ENCODE data around the gene LLGL1.

LLGL1 gene

GRCh38 chr17:18278867-18279266 lies 53.4 kb downstream of the LLGL1 start:
- no peak for DNase-seq

DNA sequence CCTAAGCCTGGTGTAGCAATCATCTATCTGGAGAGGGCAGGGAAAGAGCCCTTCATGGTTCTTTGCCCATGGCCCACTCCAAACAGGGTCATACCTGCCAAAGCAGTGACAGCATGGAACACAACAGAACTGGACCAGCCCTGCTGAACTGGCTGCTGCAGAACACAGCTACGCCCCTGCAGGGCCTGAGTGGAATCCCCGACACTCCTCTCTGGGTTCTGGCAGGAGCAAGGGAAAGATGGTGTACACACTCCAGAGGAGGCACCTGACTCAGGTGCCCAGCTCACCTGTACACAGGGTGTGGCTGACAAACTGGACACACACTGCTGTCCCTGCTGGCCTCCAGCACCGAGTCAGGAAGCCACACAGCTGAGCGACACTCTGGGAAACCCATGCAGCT lies 54.8 kb downstream of the LLGL1 start:
- DNase-seq: no peak

DNA sequence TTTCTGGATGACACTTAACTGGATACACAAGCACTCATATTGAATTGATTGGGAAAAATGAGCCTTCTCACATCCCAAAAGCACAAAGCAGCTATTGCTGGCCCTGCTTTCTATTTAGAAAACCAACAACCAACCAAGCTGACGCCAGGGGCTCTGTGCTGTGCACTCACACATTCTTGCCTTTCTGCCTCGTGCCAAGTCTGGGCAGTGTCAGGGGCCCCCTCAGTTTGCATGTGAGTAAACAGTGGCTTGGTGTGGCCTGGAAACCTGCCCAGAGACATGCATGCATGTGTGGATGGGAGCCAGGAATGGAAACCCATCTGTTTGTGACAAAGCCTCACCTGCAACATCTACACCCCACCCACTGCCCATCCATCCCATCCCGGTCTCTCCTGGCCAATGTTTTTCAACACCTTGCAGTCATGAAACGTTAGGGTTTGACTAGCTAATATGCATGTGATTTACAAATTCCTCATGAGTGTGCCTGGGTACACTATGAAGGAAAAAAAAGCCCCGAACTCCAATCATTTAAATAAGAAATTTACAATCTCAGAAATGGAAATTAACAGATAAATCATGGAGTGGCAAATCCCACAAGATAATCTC lies 55.4 kb downstream of the LLGL1 start:
- DNase-seq: no peak

GRCh38 chr17:18281788-18282187 lies 56.4 kb downstream of the LLGL1 start:
- DNase-seq: no peak

DNA sequence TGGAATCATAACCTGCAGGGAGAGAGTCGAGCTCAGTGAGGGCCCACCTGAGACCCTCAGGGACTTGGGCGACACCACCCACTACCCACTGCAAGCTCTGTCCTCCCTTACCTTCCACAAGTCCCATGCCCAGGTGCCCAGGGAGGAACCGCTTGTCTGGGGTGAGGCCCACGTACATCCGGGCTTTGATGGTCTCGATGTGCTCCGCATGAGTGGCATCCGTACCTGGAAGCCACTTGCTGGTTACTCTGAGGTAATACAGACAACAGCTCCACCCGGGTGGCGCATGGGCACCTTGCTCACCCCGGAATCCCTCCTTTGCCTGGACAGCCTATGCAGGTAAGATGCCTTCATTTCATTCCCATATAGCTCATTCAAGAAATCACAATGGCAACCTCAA lies 59.9 kb downstream of the LLGL1 start:
- no peak for DNase-seq

GRCh38 chr17:18291718-18292540 lies 66.5 kb downstream of the LLGL1 start:
- DNase-seq: no peak

All from activated CD4-positive, alpha-beta T cell treated with anti-CD3 and anti-CD28 coated beads for 48 hours (primary cell).